GM12878 (cell line): ENCODE results near the gene PIGM. TPM values are rescaled to one million over a fixed set of nuclear protein-coding genes. Genes with fewer than 3 reads are reported as not detected.

Experiments used
- ATAC-seq: fragments of 200-7000 bp; cut with Tn5 transposase; 3 replicates; pipeline ENCODE4 v1.9.1; 2020; ENCODE audit warnings: mild to moderate bottlenecking, moderate library complexity
- BruUV-seq: library from RNA; stranded (reverse); fragments of 400-500 nt; replicated peaks from 2 replicates; lab custom pipeline; 2021; lab: Mats Ljungman, UMichigan
- CTCF ChIA-PET: fragments of 300-600 bp; sonication (Branson Sonifier 250); formaldehyde crosslinking; extraction: SDS; loops from one replicate; lab custom pipeline; 2021; ENCODE audit warnings: inconsistent platforms; lab: Yijun Ruan, JAX
- POLR2A ChIA-PET: fragments of 350-600 bp; formaldehyde crosslinking; extraction: SDS; loops from one replicate; lab custom pipeline; 2021; ENCODE audit warnings: inconsistent platforms; lab: Charles Lee
- RAD21 ChIA-PET: fragments of 300-600 bp; sonication (Branson Sonifier 250); formaldehyde crosslinking; loops from one replicate; lab custom pipeline; 2023; ENCODE audit warnings: antibody characterized with exemption; ENCODE audit not compliant: unreplicated experiment; lab: Charles Lee
- SMC1A ChIA-PET: fragments of 300-600 bp; sonication (Branson Sonifier 250); formaldehyde crosslinking; loops from one replicate; lab custom pipeline; 2023; ENCODE audit not compliant: unreplicated experiment, uncharacterized antibody; lab: Charles Lee
- DNase-seq: peaks from one replicate; pipeline ENCODE4 v3.0.0-alpha.2; 2011; ENCODE audit warnings: low read depth, low spot score
- FAIRE-seq: peaks from 3 replicates; lab custom pipeline; 2011; peaks lifted over from hg19 to GRCh38; lab: Jason Lieb, UNC
- H2AFZ ChIP-seq: 2 replicates; pipeline ENCODE4 v1.6.0; 2011; ENCODE audit warnings: low read depth, low read length, control low read depth; ENCODE audit not compliant: control insufficient read depth
- H3K27ac ChIP-seq: 2 replicates; pipeline ENCODE4 v1.5.1; 2011; ENCODE audit warnings: control low read depth; ENCODE audit not compliant: control insufficient read depth, insufficient read depth
- H3K27me3 ChIP-seq, 2 experiments: replicated peaks in 1 of 2; 2 replicates each; pipeline versions ENCODE4 v1.6.0 to v1.6.1; 2011; ENCODE audit warnings: low read length in 1 of 2; ENCODE audit not compliant: control insufficient read depth in 2 of 2, insufficient read depth in 2 of 2
- H3K36me3 ChIP-seq, 2 experiments: 2 replicates each; pipeline ENCODE4 v1.5.1; 2011; ENCODE audit warnings: low read length in 1 of 2; ENCODE audit not compliant: control insufficient read depth in 2 of 2, insufficient read depth in 2 of 2
- H3K4me1 ChIP-seq: 2 replicates; pipeline ENCODE4 v1.6.1; 2011; ENCODE audit warnings: mild to moderate bottlenecking, low read length, moderate library complexity, mixed read lengths; ENCODE audit not compliant: control insufficient read depth, insufficient read depth
- H3K4me2 ChIP-seq: 2 replicates; pipeline ENCODE4 v1.6.0; 2011; ENCODE audit warnings: control low read depth; ENCODE audit not compliant: control insufficient read depth, insufficient read depth
- H3K4me3 ChIP-seq: fragments of 200-600 bp; sonication (generic); 2 replicates; pipeline ENCODE4 v1.5.1; 2016
- H3K79me2 ChIP-seq: 2 replicates; pipeline ENCODE4 v1.6.0; 2011; ENCODE audit warnings: low read length; ENCODE audit not compliant: control insufficient read depth, insufficient read depth
- H3K9ac ChIP-seq: 2 replicates; pipeline ENCODE4 v1.8.0; 2011; ENCODE audit warnings: low read length, control low read depth, mixed read lengths; ENCODE audit not compliant: control insufficient read depth, insufficient read depth
- H3K9me3 ChIP-seq: replicated peaks from 3 replicates; pipeline ENCODE4 v1.5.1; 2011; ENCODE audit warnings: mild to moderate bottlenecking, low read length; ENCODE audit not compliant: control insufficient read depth, insufficient read depth
- H4K20me1 ChIP-seq: 2 replicates; pipeline ENCODE4 v1.6.0; 2011; ENCODE audit not compliant: control insufficient read depth, insufficient read depth
- PKNOX1 ChIP-seq: fragments of 450-650 bp; IDR thresholded peaks from 2 replicates; pipeline ENCODE4 v1.6.1; 2016; ENCODE audit warnings: mild to moderate bottlenecking
- SUZ12 ChIP-seq: fragments of 200-600 bp; sonication (generic); IDR thresholded peaks from one replicate; pipeline ENCODE4 v1.6.1; 2018; ENCODE audit warnings: antibody characterized with exemption, mild to moderate bottlenecking; ENCODE audit not compliant: unreplicated experiment
- WGBS: methylation state at CpG from one replicate; pipeline ENCODE4 v1.1.6; 2016; ENCODE audit warnings: low lambda C conversion rate; ENCODE audit not compliant: insufficient replicate concordance, insufficient coverage; ENCODE audit errors: missing lambda C conversion rate; 5-methylcytosine and 5-hydroxymethylcytosine counted together
- in situ Hi-C: fragments of 300-500 bp; cut with MboI; formaldehyde crosslinking; loops from 9 replicates; pipeline ENCODE4 v1.14.3; 2018; ENCODE audit warnings: mixed read lengths
- intact Hi-C: fragments of 100-400 bp; cut with micrococcal nuclease; formaldehyde crosslinking; loops from one replicate; pipeline ENCODE4 v1.14.2; 2022; ENCODE audit not compliant: unreplicated experiment
- polyA plus RNA-seq, 11 experiments: library from polyadenylated mRNA; depleted of rRNA in 4 of 11; unstranded in 6 of 11; stranded (reverse) in 5 of 11; fragments of >200 nt; fragmentation: Nextera tagmentation in 4 of 11; fragmentation: Illumina TruSeq in 1 of 11; extraction: Ambion mirVana in 4 of 11; extraction: Trizol in 1 of 11; gene quantifications; 1 replicate in 1 of 11; 2 replicates in 10 of 11; pipeline versions ENCODE4 v1.2.1 to v1.2.3, GENCODE V29; 2011 to 2016; ENCODE audit warnings: inconsistent platforms in 2 of 11, missing spikeins in 2 of 11, low read depth in 1 of 11
- total RNA-seq, 4 experiments: library from RNA; depleted of rRNA in 3 of 4; stranded (reverse); fragments of >200 nt in 3 of 4; fragmentation: Illumina TruSeq in 1 of 4; extraction: Trizol in 1 of 4; gene quantifications; 2 replicates each; pipeline versions ENCODE4 v1.2.1 to v1.2.3, GENCODE V29; 2013 to 2021

Gene PIGM
- total and polyA plus RNA-seq, 10 of the 15 experiments (the other 5 are each of a cell fraction or from before 2014, with no cell fraction given): 2.6 to 6.1 (median 4.6) TPM

DNA sequence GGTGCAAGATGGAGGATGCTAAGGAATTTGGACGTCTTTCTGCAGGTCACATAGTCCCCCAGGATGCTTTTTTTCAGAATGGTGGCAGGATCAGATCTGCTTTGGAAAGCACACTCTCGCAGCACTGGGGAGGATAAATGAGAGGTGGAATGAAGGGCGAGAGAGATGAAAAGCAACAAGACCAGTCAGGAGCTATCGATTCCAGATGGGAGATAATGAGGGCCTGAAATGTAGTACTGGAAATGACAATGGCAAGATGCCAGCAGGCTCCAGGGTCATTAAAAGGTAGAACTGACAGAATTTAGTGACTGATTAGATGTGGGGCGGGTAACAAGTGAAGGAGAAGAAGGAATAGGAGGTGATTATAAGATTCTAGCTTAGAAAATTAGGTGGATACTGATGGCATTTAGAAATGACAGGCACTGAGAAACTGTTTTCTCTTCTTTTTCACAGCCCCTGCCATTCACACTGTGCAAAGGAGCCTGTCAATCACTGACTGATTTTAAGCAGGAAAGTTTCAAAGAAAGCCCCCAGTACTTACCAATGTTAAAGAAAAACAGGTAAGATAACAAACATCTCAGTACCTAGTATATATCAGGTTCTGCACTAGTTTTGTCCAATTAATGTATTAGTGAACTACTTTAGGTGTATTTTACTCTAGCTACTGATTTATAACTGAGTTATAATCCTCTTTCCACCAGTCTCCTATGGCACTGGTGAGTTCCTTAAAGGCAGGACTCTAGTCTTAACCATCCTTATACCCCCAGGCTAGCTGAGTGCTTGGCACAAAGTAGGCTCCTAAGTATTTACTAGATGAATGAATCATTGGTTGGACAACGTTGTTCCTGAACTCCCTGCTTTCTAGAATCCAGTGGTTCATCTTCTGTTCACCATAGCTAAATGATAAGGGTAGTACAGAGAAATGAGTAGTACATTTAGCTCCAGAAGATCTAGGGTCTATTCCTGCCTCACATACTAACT is 9.2 kb downstream of the PIGM start:
- WGBS: 49% methylated on average over 6 of the region's 6 CpGs
- H3K4me3 ChIP-seq: no peak overlapping the region
- no peaks in the 10 kb centered on the region; a peak in 2 of 4 replicates for H3K27me3 ChIP-seq
- ChIA-PET SMC1A (interaction anchor here (0.8 to 1.2 kb wide), 4 partner anchors 8 to 118 kb away, joined by 3 read pairs; no protein-coding TSS in a partner anchor), RAD21 (interaction anchor here (0.6 to 2.8 kb wide), 2 partner anchors 24 to 128 kb away, joined by 3 to 8 read pairs; no protein-coding TSS in a partner anchor), CTCF (interaction anchor here (0.9 to 5.9 kb wide), 6 partner anchors 9 to 223 kb away, joined by 3 to 38 read pairs (median 6); partner anchors contain the start of gene PIGM), POLR2A (interaction anchor here (1.5 kb wide), 1 partner anchor 9 kb away, joined by 5 read pairs; the partner anchor contains the start of gene PIGM)
- intact Hi-C loops: no loop called here
- no peak overlapping the region for H3K4me2 ChIP-seq
- TF ChIP-seq SUZ12: no peak
- peak; percentile 66 for TF ChIP-seq PKNOX1
- no peaks in the 10 kb centered on the region for H3K79me2 ChIP-seq
- no peaks in the 10 kb centered on the region for H3K4me1 ChIP-seq
- H3K36me3 ChIP-seq: no peaks in the 10 kb centered on the region
- no peaks in the 10 kb centered on the region for H3K9me3 ChIP-seq
- H4K20me1 ChIP-seq: no peaks in the 10 kb centered on the region
- ATAC-seq (no peak), FAIRE-seq (no peak), DNase-seq (no peak)
- no peak overlapping the region for H3K27ac ChIP-seq
- in situ Hi-C loops: no loop called here
- BruUV-seq: no TSS peak
- no peak overlapping the region for H2AFZ ChIP-seq
- no peak overlapping the region for H3K9ac ChIP-seq
